ENCODE measurements around the gene LCLAT1.

DNA sequence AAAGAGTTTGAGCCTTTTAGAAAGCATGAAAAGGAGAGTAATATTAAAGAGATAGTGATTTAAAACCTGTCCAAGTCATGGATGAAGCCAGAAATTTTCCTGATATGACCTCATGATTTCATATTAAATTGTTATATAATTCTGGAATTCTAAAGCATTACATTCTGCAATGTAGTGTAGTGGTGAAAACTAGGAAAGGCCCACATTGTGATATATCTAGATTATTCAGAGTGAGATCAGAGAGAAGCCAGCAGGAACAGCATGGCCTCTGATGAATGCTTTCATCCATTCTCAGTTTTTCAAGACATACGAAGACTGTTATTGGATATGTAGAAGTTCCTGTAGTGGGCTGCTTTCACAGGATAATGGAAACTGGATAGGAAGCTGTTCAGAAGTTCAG is 98.8 kb downstream of the LCLAT1 start:
- TF ChIP-seq, protein P1, sequence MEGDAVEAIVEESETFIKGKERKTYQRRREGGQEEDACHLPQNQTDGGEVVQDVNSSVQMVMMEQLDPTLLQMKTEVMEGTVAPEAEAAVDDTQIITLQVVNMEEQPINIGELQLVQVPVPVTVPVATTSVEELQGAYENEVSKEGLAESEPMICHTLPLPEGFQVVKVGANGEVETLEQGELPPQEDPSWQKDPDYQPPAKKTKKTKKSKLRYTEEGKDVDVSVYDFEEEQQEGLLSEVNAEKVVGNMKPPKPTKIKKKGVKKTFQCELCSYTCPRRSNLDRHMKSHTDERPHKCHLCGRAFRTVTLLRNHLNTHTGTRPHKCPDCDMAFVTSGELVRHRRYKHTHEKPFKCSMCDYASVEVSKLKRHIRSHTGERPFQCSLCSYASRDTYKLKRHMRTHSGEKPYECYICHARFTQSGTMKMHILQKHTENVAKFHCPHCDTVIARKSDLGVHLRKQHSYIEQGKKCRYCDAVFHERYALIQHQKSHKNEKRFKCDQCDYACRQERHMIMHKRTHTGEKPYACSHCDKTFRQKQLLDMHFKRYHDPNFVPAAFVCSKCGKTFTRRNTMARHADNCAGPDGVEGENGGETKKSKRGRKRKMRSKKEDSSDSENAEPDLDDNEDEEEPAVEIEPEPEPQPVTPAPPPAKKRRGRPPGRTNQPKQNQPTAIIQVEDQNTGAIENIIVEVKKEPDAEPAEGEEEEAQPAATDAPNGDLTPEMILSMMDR (optimal IDR thresholded peaks at IDR 0.05 in 1 of 3, IDR thresholded peaks at IDR 0.05 in 1 of 3, conservative IDR thresholded peaks at IDR 0.05 in 1 of 3; ENCODE audit: extremely low read depth in 1 of 3, insufficient read depth in 2 of 3, low read length in 3 of 3), result no peak
- TF ChIP-seq EZH2 (IDR thresholded peaks at IDR 0.05; ENCODE audit: low read length), result no peak
